Measurements from ENCODE around the gene GGN.

- TF ChIP-seq CTCF (IDR thresholded peaks at IDR 0.05) (no peak), POLR2A (IDR thresholded peaks at IDR 0.05) (no peak)
These were observed 42.0 kb upstream of the GGN start for GRCh38 chr19:38429811-38430156.

All from testis (tissue), 2 donors.